Lower lobe of right lung (tissue), 2 donors: Measurements from ENCODE around the gene ZRANB2. TPM values are rescaled to one million over a fixed set of nuclear protein-coding genes. Genes with fewer than 3 reads are reported as not detected.

Experiments used
- ATAC-seq, 2 donors: fragments of 200-7000 bp; cut with Tn5 transposase; one replicate each; pipeline ENCODE4 v1.9.1; 2020 to 2022; ENCODE audit warnings: mild to moderate bottlenecking in 2 of 2, moderate library complexity in 2 of 2
- DNase-seq: peaks from one replicate; pipeline ENCODE4 v3.0.0-alpha.2; 2020
- H3K27ac ChIP-seq: fragments of 200-600 bp; one replicate; pipeline ENCODE4 v1.8.0; 2022
- H3K27me3 ChIP-seq: fragments of 200-600 bp; one replicate; pipeline ENCODE4 v1.8.0; 2022; ENCODE audit warnings: low read depth
- H3K36me3 ChIP-seq: fragments of 200-600 bp; one replicate; pipeline ENCODE4 v1.8.0; 2022; ENCODE audit warnings: mild to moderate bottlenecking
- H3K4me1 ChIP-seq: fragments of 200-600 bp; one replicate; pipeline ENCODE4 v1.8.0; 2022
- H3K4me3 ChIP-seq: fragments of 200-600 bp; one replicate; pipeline ENCODE4 v1.8.0; 2022; ENCODE audit warnings: mild to moderate bottlenecking
- H3K9me3 ChIP-seq: fragments of 200-600 bp; one replicate; pipeline ENCODE4 v1.8.0; 2022
- intact Hi-C: fragments of 100-400 bp; cut with DNase I; formaldehyde crosslinking; loops from one replicate; pipeline ENCODE4 v1.11.0; 2022
- total RNA-seq: library from RNA; stranded (reverse); fragmentation: NEBNext Ultra II Directional; extraction: Animal tissue kit (Norgen Biotek cat#: 25700); gene quantifications from one replicate; pipeline ENCODE4 v1.2.1, GENCODE V29; 2021
- TF ChIP-seq, protein P1 (sequence below): fragments of 200-600 bp; IDR thresholded peaks from one replicate; pipeline ENCODE4 v1.8.0; 2022; ENCODE audit warnings: antibody characterized with exemption, mild to moderate bottlenecking
- donor health status: DM: no; HTN: yes; CAD: no; lungs with severe emphysema.

ZRANB2 gene
- total RNA-seq, 1 donor from 2014 or later: 85.2 TPM

DNA sequence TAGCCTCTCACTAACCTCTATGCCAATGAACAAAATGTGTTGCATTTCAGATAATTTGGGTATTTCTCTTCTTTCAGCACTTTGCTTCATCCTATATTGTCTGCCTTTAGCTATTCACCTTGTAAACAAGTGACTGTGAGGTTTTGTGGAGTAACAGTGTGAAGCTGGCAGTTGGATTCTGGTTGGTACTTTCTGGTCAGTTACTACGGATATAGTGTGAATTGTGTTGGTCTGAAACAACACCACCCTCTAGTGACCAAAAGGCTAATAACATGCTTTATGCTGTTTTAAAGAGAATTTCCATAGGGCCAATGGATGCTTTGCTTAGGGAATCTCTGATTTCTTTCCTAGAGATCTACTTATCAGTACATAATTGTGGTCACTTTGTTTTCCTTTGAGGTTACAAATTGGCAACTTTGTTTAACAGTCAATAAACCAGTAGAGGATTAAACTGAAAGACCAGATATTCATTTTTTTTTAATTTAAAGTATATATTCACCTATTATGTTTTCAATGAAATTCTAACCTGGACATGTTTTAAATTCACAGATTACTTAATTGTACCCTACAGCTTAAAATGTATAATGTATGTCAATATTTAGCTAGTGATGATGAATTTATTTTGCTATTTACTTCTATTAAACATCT is 30.8 kb downstream of the ZRANB2 start:
- Histone ChIP-seq H3K27ac (no peak overlapping the region), H3K27me3 (peaks cover 27% of the 10 kb centered on the region), H3K4me1 (peaks cover 19% of the 10 kb centered on the region), H3K9me3 (no peaks in the 10 kb centered on the region), H3K4me3 (no peak overlapping the region), H3K36me3 (no peaks in the 10 kb centered on the region)
- ATAC-seq: peak; percentile 64 to 66
- intact Hi-C loops: loop anchor here (5.0 kb wide), 1 partner anchor 363 kb away; no protein-coding TSS in a partner anchor
- DNase-seq: no peak
- TF ChIP-seq, protein P1, sequence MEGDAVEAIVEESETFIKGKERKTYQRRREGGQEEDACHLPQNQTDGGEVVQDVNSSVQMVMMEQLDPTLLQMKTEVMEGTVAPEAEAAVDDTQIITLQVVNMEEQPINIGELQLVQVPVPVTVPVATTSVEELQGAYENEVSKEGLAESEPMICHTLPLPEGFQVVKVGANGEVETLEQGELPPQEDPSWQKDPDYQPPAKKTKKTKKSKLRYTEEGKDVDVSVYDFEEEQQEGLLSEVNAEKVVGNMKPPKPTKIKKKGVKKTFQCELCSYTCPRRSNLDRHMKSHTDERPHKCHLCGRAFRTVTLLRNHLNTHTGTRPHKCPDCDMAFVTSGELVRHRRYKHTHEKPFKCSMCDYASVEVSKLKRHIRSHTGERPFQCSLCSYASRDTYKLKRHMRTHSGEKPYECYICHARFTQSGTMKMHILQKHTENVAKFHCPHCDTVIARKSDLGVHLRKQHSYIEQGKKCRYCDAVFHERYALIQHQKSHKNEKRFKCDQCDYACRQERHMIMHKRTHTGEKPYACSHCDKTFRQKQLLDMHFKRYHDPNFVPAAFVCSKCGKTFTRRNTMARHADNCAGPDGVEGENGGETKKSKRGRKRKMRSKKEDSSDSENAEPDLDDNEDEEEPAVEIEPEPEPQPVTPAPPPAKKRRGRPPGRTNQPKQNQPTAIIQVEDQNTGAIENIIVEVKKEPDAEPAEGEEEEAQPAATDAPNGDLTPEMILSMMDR: peak; percentile 71

DNA sequence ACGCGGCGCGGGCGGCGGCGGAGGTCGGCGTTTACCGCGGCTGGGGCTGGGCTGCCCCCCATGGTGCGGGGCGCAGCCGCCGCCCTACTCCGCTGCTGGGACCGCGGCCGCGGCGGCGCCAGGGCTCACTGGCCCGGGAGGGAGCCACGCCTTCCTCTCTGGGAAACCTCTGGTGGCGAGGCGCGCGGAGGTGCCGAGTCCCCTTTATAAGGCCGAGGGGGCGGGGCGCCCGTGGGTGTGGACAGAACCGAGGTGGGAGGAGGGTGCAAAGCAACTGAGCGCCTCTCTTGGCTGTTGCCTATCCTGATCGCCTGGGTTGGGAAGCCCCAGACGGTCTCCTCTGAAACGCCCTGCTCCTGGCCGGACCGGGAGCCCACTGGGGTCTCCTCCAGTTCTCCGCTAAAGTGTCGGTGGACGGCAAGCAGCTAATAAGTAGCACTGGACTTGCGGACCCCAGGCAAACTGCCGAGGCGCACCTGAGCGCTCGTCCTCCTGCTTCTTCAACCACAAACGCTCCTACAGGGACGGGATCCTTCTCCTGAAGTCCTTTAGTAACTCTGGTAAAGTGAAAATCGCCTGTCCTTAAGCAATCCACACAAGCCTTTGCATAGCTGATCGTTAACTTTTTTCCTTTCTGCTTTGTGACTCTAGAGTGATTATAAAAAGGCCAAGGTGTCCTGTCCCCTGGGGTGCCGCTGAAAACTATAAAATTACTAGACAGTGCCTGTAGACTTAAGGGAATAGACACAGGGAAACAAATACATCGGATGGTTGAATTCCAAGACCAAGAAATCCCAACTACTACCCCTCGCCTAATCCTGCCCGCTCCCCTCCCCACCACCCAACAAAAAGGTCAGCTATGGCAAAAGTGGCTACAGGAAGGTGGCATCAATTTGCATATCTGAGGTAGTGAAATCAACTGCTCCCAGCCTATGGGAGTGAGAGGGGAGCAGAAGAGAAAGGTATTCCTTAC is 32.9 kb downstream of the ZRANB2 start, which contains the start of gene PTGER3:
PTGER3 (minus strand) TSS at position 182 of the 973 bp plus-strand sequence. CDS start 239 bp downstream, outside the sequence.
- H3K27ac ChIP-seq: no peak within 1 kb of the TSS
- H3K9me3 ChIP-seq: no peaks in the 10 kb centered on the region
- ATAC-seq (peak; percentile 82 to 84), DNase-seq (peak; percentile 82)
- intact Hi-C loops: loop anchor here (5.0 kb wide), 1 partner anchor 361 kb away; no protein-coding TSS in a partner anchor
- peak within 1 kb of the TSS; percentile 59 for H3K4me3 ChIP-seq
- H3K27me3 ChIP-seq: peaks cover 27% of the 10 kb centered on the region
- no peaks in the 10 kb centered on the region for H3K36me3 ChIP-seq
- TF ChIP-seq, protein P1: no peak
- peaks cover 19% of the 10 kb centered on the region for H3K4me1 ChIP-seq

DNA sequence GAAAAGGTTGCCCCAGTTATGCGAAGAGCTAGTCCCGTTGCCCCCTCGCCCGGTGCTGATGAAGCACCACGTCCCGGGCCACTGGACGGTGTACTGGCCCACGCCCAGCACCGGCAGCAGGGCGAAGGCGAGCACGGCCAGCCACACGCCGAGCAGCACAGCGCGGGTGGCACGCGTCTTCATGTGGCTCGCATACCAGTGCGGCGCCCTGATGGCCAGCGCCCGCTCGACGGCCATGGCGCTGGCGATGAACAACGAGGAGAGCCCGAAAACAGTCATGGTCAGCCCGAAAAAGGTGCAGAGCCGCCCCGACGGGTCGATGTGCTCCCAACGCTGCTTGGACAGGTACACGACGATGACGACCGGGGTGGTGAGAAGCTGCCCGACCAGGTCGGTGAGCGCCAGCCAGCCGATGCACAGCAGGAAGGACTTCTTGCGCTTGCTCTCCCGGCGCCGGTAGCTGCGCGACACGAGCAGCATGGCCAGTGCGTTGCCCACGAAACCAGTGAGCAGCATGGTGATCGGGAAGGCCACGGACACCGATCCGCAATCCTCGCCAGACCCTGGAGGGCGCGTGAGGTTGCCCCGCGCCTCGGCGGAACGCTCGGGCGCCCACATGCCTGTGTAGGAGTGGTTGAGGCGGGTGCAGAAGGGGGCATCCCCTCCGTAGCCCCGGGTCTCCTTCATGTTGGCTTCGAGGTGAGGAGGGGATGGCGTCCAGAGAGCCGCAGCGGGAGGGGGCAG is 33.8 kb downstream of the ZRANB2 start:
- peak; percentile 53 for DNase-seq
- H3K36me3 ChIP-seq: no peaks in the 10 kb centered on the region
- H3K27ac ChIP-seq: no peak overlapping the region
- H3K4me1 ChIP-seq: peaks cover 19% of the 10 kb centered on the region
- H3K27me3 ChIP-seq: peaks cover 27% of the 10 kb centered on the region
- no peaks in the 10 kb centered on the region for H3K9me3 ChIP-seq
- TF ChIP-seq, protein P1: no peak
- ATAC-seq: peak; percentile 59 to 63
- intact Hi-C loops: loop anchor here (5.0 kb wide), 1 partner anchor 360 kb away; no protein-coding TSS in a partner anchor
- peak overlapping the region; percentile 59 for H3K4me3 ChIP-seq

DNA sequence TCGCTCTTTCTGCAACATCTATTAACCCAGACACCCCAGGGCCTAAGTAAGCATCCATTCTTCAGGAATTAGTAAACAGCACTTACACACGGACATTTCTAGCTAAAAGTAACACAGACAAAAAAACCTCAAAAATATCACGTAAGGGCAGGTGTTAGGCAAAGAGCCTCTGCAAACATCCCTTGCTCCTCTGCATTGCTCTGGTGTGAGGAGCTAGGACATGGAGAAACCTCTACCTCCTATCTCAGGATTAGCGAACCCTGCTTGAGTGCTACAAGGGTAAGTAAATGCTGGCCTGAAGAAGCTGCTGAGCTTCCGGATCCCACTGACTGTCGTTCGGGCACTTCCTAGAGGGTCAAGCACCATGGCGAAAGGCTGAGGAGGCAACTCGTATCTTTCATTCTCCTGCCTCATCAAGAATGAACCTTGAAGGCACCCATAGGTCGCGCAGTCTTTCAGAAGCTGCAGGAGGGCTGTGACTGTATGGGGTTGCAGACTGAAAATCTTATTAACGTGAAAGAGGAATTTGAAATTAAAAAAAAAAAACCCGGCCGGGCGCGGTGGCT is 35.3 kb downstream of the ZRANB2 start:
- intact Hi-C loops: loop anchor here (5.0 kb wide), 1 partner anchor 358 kb away; no protein-coding TSS in a partner anchor
- H3K36me3 ChIP-seq: no peaks in the 10 kb centered on the region
- H3K9me3 ChIP-seq: no peaks in the 10 kb centered on the region
- H3K4me3 ChIP-seq: peak overlapping the region; percentile 10
- peaks cover 19% of the 10 kb centered on the region for H3K4me1 ChIP-seq
- TF ChIP-seq, protein P1: no peak
- ATAC-seq (no peak), DNase-seq (no peak)
- H3K27me3 ChIP-seq: peaks cover 27% of the 10 kb centered on the region
- no peak overlapping the region for H3K27ac ChIP-seq
